Skeletal muscle tissue (tissue), 4 donors: ENCODE measurements around the gene KRTAP5-8. TPM values are rescaled to one million over a fixed set of nuclear protein-coding genes. Genes with fewer than 3 reads are reported as not detected.
"Not testable (repeated sequence)": the region's sequence is repeated elsewhere in the genome, so short reads cannot be mapped to it uniquely, and the experiment has no call there.

Source experiments
- H3K27ac ChIP-seq: one replicate; pipeline ENCODE4 v1.7.0; 2013; ENCODE audit warnings: mild to moderate bottlenecking, low read depth, low read length, inconsistent platforms
- H3K27me3 ChIP-seq, 3 donors: one replicate each; pipeline ENCODE4 v1.7.0; 2013; ENCODE audit warnings: low read length in 3 of 3; ENCODE audit not compliant: control insufficient read depth in 3 of 3, insufficient read depth in 3 of 3
- H3K36me3 ChIP-seq, 3 donors: one replicate each; pipeline ENCODE4 v1.7.0; 2013; ENCODE audit warnings: low read length in 3 of 3; ENCODE audit not compliant: control insufficient read depth in 3 of 3, insufficient read depth in 3 of 3
- H3K4me1 ChIP-seq, 3 donors: one replicate each; pipeline ENCODE4 v1.7.0; 2013; ENCODE audit warnings: low read length in 3 of 3, mild to moderate bottlenecking in 3 of 3; ENCODE audit not compliant: control insufficient read depth in 3 of 3, insufficient read depth in 3 of 3
- H3K4me3 ChIP-seq, 3 donors: one replicate each; pipeline ENCODE4 v1.7.0; 2013; ENCODE audit warnings: low read length in 3 of 3
- H3K9ac ChIP-seq, 3 donors: one replicate each; pipeline ENCODE4 v1.7.0; 2013; ENCODE audit warnings: low read length in 3 of 3, mild to moderate bottlenecking in 3 of 3, moderate library complexity in 2 of 3, low read depth in 1 of 3
- H3K9me3 ChIP-seq, 3 donors: one replicate each; pipeline ENCODE4 v1.7.0; 2013; ENCODE audit warnings: low read length in 3 of 3; ENCODE audit not compliant: control insufficient read depth in 3 of 3
- total RNA-seq: library from RNA; depleted of rRNA; stranded (reverse); fragments of >200 nt; gene quantifications from one replicate; pipeline ENCODE4 v1.2.3, GENCODE V29; 2014
- donor health status: Osteomylitis.

The KRTAP5-8 gene
- total RNA-seq, 1 donor from 2014 or later = not detected

DNA sequence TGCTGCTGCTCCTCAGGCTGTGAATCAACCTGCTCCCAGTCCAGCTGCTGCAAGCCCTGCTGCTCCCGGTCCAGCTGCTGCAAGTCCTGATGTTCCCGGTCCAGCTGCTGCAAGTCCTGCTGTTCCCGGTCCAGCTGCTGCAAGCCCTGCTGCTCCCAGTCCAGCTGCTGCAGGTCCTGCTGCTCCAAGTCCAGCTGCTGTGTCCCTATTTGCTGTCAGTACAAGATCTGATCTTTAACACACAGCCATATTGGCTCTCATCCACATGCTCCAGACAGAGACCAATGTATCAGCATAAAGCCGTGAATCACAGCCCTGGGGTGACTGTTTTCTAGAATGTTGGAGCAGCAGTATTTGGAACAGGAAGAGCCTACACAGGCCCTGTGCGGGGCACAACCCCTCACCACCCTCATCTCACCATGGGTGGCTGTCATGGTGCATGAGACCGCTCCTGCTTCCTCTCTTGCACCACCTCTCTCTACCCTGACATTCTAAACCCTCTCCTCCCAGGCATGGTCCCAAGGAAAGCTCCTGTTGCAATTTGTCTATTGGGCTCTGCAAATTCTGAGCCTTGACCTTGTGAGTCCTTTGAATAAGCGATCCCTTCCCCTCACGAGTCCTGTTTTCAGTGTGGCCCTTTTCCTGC is 31.0 kb downstream of the KRTAP5-8 start:
- Histone ChIP-seq H3K9me3 (no peaks in the 10 kb centered on the region), H3K4me3 (no peak overlapping the region), H3K4me1 (peaks cover 3 to 9% (median 5%) of the 10 kb centered on the region in 3 donors), H3K27me3 (peaks cover 0 to 16% (median 13%) of the 10 kb centered on the region in 3 donors), H3K27ac (no peak overlapping the region), H3K36me3 (no peaks in the 10 kb centered on the region), H3K9ac (no peak overlapping the region)

DNA sequence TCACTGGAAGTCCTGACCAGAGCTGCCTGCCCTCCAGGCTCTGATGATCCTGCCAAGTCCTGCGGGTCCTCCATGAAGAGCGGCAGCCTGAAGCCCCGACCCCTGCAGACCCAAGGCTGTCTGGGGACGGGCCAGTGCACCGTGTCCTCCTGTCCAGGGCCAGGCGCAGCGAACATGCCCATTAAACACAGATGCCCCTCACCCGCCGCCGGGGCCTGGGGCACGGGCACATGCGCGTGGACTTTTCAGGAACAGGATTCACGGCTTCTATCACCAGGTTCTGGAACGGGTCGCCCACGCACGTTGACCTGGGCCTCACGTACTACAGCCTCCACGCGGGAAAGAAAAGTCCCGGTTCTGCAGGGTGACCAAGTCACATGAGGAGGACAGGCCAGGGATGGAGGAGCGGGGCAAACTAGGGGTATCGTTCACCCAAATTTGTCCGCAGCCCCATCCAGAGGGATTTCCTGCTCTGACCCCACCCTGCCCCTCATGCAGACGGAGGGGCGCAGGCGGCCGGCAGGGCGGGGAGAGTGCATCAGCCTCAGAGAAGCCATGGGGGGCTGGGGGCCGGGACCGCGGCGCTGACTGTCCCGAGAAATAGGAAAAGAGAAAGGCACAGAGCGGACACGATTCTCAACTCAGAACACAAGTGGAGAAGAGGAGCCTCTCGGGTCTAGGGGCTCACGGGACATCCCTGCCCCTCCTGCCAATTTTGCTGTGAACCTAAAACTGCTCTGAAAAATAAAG is 33.5 kb downstream of the KRTAP5-8 start:
- H3K9me3 ChIP-seq, H3K4me1 ChIP-seq, H3K27ac ChIP-seq, H3K4me3 ChIP-seq, H3K36me3 ChIP-seq, H3K27me3 ChIP-seq, H3K9ac ChIP-seq: not testable (repeated sequence)

DNA sequence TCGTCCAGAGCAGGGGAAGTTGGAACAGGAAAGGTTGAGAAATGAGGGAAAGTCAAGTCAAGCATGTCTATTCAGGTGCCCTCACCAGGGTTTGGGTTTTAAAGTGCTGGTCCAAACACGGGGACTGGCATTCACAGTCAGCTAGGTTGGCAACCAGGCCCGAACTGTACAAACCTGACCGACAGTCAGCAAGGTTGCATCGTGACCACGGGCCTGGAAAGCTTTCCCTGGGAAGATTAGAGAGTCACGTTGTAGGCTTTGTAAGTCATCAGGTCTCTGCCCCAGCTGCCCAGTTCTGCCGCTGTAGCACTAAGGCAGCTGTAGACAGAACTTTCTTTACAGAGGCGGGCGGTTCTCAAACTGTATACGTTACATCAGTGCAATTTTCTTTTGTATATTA is 35.0 kb downstream of the KRTAP5-8 start:
- Histone ChIP-seq H3K9ac (no peak overlapping the region), H3K27ac (no peak overlapping the region), H3K9me3 (no peaks in the 10 kb centered on the region), H3K27me3 (peaks cover 0 to 10% (median 5%) of the 10 kb centered on the region in 3 donors), H3K36me3 (no peaks in the 10 kb centered on the region), H3K4me3 (no peak overlapping the region), H3K4me1 (peaks cover 3 to 9% (median 5%) of the 10 kb centered on the region in 3 donors)

DNA sequence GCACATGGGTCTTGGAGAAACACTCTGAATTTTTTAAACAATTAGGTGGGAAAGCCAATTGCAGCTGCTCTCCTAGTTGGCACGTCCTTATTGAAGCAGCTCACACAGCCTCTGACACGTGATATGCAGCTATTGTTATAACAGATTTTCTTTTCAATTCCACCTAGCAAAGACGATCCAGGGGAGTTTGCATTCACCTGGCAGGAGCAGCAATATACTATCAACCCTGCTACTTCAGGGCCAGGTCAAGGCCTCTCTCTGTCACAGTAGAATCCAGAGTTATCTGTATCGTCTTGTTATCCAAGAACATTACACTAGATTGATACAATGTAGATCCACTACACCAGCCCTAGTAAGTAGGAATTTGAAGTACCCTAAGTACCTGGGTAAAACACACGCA is 36.6 kb downstream of the KRTAP5-8 start:
- Histone ChIP-seq H3K9me3 (no peaks in the 10 kb centered on the region), H3K9ac (no peak overlapping the region), H3K27me3 (peaks cover 0 to 10% (median 5%) of the 10 kb centered on the region in 3 donors), H3K27ac (no peak overlapping the region), H3K4me3 (no peak overlapping the region), H3K36me3 (no peaks in the 10 kb centered on the region), H3K4me1 (peaks cover 0 to 3% (median 0%) of the 10 kb centered on the region in 3 donors)

DNA sequence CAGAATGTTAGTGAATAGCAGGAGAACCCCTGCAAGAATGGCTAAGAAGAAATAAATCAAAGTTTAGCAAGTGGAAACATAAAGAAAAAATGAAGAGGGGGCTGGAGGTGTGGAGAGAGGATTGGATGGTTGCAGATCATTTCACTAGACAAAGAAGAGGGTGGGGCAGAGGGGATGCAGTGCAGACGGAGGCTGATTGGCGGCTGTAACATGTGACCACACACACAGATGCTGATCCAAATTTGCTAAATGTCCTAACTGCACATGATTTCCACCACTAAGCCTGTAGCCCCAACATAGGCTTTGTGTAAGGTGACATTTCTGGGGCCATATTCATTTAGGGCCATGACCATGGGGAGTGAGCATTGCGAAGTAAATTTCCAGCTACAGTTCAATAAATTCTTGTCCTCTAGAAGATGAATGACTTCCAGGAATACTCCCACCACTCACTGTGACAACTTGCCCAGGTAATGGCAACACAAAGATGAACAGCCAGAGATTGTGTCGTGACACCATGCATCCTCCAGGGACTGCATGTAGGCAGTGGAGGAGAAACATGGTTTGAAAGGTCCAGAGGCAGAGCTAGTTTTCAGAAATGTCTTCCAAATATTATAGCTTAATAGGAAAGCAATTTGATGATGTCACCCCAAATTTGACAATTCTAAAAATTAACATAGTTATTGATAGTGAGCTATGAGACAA is 38.0 kb downstream of the KRTAP5-8 start:
- Histone ChIP-seq H3K27ac (no peak overlapping the region), H3K4me3 (no peak overlapping the region), H3K36me3 (no peaks in the 10 kb centered on the region), H3K9me3 (no peaks in the 10 kb centered on the region), H3K9ac (no peak overlapping the region), H3K27me3 (peaks cover 0 to 7% (median 2%) of the 10 kb centered on the region in 3 donors), H3K4me1 (peaks cover 0 to 7% (median 2%) of the 10 kb centered on the region in 3 donors)

DNA sequence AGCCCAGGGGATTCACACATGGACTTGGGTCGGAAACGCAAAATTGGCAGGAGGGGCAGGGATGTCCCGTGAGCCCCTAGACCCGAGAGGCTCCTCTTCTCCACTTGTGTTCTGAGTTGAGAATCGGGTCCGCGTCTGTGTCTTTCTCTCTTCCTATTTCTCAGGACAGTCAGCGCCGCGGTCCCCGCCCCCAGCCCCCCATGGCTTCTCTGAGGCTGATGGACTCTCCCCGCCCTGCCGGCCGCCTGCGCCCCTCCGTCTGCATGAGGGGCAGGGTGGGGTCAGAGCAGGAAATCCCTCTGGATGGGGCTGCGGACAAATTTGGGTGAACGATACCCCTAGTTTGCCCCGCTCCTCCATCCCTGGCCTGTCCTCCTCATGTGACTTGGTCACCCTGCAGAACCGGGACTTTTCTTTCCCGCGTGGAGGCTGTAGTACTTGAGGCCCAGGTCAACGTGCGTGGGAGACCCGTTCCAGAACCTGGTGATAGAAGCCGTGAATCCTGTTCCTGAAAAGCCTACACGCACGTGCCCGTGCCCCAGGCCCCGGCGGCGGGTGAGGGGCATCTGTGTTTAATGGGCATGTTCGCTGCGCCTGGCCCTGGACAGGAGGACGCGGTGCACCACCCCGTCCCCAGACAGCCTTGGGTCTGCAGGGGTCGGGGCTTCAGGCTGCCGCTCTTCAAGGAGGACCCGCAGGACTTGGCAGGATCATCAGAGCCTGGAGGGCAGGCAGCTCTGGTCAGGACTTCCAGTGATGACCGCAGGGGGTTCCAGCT is 39.1 kb downstream of the KRTAP5-8 start:
- H3K36me3 ChIP-seq, H3K9me3 ChIP-seq, H3K27me3 ChIP-seq, H3K27ac ChIP-seq, H3K4me3 ChIP-seq, H3K9ac ChIP-seq, H3K4me1 ChIP-seq: not testable (repeated sequence)

DNA sequence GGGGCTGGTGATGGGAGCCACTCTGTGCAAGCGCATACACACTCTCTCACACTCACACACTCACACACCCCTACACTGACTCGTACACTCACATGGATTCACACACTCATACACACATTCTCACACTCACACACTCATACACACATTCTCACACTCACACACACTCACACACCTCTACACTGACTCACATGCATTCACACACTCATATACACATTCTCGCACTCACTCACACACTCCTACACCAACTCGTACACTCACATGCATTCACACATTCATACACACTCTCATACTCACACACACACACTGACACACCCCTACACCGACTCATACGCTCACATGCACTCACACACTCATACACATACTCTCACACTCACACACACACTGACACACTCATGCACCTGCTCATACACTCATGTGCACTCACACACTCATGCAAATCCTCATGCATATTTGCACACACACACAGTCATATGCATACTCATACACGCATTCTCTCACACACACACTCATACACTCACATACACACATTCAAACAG is 39.7 kb downstream of the KRTAP5-8 start:
- Histone ChIP-seq H3K27me3 (peaks cover 0 to 6% (median 3%) of the 10 kb centered on the region in 3 donors), H3K27ac (no peak overlapping the region), H3K9me3 (no peaks in the 10 kb centered on the region), H3K4me3 (no peak overlapping the region), H3K4me1 (peaks cover 0 to 7% (median 2%) of the 10 kb centered on the region in 3 donors), H3K9ac (no peak overlapping the region), H3K36me3 (no peaks in the 10 kb centered on the region)

DNA sequence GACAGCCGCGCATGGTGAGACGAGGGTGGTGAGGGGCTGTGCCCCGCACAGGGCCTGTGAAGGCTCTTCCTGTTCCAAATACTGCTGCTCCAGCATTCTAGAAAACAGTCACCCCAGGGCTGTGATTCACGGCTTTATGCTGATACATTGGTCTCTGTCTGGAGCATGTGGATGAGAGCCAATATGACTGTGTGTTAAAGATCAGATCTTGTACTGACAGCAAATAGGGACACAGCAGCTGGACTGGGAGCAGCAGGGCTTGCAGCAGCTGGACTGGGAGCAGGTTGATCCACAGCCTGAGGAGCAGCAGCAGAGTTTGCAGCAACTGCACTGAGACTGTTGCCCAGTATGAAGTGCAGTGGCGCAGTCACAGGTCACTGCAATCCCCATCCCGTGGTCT is 41.7 kb downstream of the KRTAP5-8 start:
- H3K27ac ChIP-seq, H3K4me1 ChIP-seq, H3K9ac ChIP-seq, H3K27me3 ChIP-seq, H3K36me3 ChIP-seq, H3K4me3 ChIP-seq, H3K9me3 ChIP-seq: not testable (repeated sequence)

DNA sequence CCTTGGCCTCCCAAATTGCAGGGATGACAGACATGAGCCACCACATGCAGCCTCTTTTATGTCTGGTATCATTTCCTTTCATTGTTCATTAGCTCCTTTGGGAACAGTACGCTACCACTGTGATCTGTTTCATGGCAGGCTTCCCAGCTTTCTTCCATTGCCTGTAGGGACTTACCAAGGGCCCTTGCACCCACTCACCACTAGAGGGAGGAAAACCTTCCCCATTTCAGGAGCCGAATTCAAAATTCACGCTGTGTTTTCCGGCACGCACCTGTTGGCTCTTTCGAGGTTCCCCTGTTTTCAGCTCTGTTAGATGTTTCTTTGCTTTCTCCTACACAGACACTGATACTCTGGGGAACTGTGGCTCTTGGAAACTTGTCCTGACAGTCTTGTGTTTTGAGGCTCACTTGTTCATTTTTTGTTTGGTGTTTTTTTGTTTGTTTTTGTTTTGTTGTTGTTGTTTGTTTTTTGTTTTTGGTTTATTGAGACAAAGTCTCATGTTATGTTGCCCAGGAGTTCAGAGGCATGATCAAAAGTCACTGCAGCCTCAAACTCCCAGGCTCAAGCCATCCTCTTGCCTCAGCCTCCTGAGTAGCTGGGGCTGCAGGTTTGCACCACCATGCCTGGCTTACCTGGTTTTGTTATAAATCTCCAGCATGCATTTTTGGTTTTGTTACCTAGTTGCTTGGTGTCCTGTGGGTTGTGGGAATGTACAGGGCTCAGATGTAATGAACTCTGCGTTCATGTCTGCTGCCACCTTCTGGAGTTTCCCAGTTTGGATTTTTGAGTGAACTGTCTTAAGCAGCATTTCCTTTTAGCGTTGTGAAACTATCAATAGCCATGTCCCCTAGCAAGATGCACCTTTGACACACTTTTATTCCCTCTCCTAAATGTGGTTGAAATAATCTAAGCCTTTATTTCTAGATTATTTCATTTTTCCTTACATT is 42.5 kb downstream of the KRTAP5-8 start:
- H3K36me3 ChIP-seq = no peaks in the 10 kb centered on the region
- H3K4me3 ChIP-seq = no peak overlapping the region
- no peak overlapping the region for H3K9ac ChIP-seq
- H3K27ac ChIP-seq = no peak overlapping the region
- peaks cover 0 to 3% (median 0%) of the 10 kb centered on the region in 3 donors for H3K27me3 ChIP-seq
- no peaks in the 10 kb centered on the region for H3K9me3 ChIP-seq
- H3K4me1 ChIP-seq = peaks cover 0 to 7% (median 2%) of the 10 kb centered on the region in 3 donors
